ENCODE results near the gene EZR.
"Not testable (repeated sequence)": the region's sequence is repeated elsewhere in the genome, so short reads cannot be mapped to it uniquely, and the experiment has no call there.

Gene EZR

GRCh38 chr6:158797331-158798310 lies 21.5 kb downstream of the EZR start:
- DNase-seq (ENCODE audit: low spot score): peak; percentile 56

DNA sequence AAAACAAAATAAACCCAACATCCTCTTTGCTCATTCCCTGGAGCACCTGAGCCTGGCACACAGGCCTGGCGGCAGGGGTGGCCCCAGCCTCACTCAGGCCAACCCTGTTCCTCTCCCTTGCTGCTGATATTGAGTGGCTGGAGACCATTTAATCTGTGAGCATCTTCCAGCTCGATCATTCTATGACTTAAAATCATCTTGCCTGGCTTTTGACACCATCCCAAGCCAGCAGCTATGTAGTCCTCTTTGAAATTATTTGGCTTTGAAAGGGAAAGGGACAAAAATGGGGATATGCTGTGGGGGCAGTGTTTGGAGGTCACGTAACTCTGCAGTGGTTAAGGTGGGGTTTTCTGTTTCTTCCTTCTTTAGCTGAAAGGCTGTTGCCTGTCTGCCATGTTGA lies 22.8 kb downstream of the EZR start:
- no peak for DNase-seq (ENCODE audit: low spot score)

DNA sequence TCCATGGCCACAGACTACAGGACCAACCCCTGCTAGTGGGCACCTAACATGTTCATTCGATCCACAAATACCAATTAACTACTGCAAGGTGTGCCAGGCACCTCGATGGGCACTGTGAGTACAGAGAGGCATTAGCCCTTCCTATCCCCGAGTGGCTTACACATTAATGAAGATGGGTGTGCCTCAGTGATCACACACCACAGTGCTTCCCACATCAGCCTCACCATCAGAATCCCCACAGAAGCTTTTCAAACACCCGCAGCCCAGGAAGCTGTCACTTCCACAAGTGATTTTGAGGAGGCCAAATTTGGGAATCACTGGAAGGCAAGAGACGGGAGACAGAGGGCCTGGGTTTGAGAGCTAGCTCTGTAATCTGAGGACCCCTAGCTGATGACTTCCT lies 23.7 kb downstream of the EZR start:
- DNase-seq (ENCODE audit: low spot score): no peak

GRCh38 chr6:158793432-158793831 lies 25.7 kb downstream of the EZR start:
- peak; percentile 59 for DNase-seq (ENCODE audit: low spot score)

- DNase-seq (ENCODE audit: low spot score): not testable (repeated sequence)
Measured at GRCh38 chr6:158792505-158792904, 26.7 kb downstream of the EZR start.

DNA sequence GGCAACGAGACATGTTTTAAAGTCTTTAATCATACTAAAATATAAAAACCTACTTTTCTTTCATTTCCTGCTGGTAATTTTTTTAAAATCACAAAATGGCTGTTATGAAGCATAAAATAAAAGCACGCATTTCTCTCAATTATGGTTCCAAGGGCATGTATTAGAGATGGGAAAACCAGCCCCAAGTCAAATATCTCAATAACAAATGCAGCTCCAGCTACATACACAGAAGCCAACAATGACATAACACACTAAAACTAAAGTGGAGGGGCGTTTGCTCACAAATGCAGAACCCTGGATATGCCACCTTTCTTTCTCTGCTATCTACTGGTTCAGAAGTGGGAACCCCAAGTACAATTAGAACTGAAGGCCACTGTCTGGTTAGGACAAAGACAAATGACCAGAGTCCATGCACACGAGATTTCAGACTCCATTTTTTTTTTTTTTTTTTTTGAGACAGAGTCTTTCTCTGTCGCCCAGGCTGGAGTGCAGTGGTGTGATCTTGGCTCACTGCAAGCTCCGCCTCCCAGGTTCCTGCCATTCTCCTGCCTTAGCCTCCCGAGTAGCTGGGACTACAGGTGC lies 27.8 kb downstream of the EZR start:
- no peak for DNase-seq (ENCODE audit: low spot score)

DNA sequence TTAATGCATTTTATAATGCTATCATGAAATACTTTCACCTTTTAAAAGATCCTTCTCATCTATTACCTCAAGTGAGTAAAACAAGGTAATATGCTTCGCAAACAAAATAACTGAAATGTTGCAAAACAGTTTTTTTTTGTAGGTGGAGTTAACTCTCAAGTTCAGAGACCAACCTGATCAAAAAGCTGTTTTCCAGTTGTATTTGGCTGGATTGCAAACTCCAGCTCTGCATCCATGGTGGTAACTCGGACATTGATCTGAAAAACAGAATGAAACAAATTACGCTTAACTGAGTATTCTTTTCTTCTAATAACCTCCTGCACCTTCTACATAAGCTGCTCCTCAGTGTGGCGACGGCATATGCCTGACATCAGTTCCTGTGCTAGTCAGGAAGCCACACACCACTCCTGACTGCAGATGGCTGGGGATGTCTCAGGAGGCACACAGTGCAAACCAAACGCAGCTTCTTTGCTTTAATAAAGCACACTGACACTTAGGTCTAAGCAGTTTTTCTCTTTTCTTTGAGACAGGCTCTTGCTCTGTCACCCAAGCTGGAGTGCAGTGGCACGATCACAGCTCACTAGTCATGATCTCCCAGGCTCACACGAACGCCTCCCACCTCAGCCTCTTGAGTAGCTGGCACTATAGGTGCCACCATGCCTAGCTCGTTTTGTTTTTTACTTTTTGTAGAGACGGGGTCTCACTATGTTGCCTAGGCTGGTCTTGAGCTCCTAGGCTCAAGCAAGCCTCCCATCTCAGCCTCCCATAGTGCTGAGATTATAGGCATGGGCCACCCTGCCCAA lies 29.9 kb downstream of the EZR start:
- no peak for DNase-seq (ENCODE audit: low spot score)

- DNase-seq (ENCODE audit: low spot score): no peak
Measured at GRCh38 chr6:158787395-158787794, 31.8 kb downstream of the EZR start.

DNA sequence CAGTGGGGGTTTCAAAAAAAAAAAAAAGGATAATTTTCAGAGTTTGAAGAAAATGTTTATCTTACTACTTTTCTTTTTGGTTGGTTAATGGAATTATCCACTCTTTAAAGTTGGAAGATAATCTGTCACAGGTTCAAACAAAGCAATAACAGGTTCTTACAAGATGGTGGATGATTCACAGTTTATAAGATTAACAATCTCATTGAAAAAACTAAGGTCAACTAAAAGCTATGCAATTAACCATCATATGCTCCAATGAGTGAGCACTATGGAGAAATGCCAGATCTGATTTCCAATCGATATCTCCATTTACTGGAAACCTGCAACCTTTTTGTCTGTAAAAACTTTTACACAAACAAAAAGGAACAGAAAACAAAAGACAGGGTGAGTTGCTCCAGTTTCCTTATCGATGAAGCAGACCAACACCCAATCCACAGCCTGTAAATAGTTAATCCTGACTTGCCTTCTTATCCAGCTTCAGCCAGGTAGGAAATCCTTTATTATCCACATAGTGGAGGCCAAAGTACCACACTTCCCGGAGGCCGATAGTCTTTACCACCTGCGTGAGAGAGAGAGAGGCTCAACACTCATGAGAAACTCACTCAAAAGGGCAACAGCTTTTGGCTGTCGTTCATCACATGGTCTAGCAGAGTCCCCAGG lies 32.4 kb downstream of the EZR start:
- no peak for DNase-seq (ENCODE audit: low spot score)

GRCh38 chr6:158785036-158785435 lies 34.1 kb downstream of the EZR start:
- no peak for DNase-seq (ENCODE audit: low spot score)

DNA sequence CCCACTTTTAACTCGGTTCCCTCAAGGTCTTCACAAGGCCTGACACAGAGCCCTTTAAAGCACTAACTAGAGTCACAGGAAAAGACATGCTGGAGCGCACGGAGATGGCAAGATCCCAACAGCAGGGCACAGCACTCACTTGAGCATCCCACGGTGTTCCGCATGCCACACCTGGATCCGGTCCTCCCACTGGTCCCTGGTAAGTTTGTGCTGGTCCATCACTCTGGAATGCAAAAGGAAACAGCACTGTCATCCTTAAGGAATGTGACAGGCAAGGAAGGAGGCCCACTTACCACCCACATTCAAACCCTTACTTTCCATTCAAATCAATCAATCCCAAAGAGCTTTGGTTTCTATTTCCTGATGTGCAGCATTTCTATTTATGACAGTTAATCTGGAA lies 34.7 kb downstream of the EZR start:
- DNase-seq (ENCODE audit: low spot score): peak; percentile 45

- no peak for DNase-seq (ENCODE audit: low spot score)
Measured at GRCh38 chr6:158783851-158784250, 35.3 kb downstream of the EZR start.

DNA sequence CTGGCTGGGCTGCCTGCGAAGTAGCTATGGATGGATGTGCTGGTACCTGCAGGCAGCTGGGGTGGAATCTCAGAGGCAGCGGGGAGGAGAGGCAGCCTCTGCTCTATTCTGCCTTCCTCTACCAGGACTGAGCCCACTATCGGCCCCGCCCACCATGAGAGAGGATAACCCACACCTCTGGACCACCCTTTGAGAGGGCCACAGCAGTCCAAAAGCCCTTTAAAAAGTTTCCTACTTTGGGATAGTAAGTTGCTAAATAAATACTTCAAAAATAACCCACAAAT lies 36.1 kb downstream of the EZR start:
- DNase-seq (ENCODE audit: low spot score): no peak

DNA sequence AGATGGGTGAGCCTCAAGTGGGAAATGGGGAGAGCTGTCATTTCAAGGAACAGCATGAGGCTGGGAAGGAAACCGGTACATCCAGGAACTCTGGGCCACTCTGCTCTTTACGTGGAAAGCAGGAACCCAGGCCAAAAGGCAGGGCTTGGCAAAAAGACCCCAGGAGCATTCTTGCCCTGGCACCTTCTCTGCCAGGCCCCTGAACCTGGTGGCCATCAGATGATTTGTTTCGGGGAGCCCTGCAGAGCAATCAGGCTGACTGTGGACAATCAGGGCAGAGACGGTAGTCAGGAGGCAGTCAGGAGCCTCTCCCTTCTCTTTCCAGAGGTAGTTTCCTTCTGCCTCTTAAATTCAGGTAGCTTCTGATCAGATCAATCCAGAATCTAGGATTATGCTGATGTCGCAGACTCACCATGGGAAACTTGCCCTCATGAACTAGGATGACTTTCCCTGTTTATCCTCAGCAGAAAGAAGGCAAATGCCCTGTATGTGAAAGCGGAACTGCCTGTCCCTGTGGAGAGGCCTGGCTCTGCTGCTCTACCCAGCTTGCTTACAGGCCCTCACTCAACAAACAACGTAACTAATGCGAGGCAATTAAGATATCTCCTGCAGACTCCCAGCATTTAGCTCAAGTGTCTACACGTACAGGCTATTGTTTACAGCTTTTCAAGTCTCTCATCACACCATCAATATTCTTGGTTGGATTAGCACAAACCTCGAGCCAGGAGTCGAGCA lies 36.6 kb downstream of the EZR start:
- DNase-seq (ENCODE audit: low spot score): no peak

DNA sequence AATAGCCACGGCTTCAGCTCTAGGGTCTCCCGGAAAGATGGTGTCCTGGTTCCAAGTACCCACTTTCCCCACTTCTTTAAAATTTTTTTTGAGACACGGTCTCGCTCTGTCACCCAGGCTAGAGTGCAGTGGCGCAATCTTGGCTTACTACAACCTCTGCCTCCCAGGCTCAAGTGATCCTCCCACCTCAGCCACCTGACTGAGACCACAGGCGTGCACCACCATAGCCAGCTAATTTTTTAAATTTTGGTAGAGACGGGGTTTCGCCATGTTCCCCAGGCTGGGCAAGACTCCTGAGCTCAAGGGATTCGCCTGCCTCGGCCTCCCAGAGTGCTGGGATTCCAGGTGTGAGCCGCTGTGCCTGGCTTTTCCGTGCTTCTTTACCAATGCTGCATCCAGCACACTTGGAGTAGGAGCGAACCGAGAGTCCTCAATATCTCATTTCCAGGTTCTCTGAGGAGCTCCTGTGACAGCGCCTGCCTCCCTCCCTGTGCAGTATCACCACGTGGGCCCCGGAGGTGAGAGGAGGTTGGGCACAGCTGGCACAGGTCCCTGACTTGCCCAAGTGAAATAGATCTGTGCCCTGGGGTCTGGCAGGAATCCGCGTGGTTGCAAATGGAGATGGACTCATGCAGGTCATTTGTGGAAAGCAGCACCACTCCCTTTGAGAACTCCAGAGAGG lies 37.3 kb downstream of the EZR start:
- no peak for DNase-seq (ENCODE audit: low spot score)

- no peak for DNase-seq (ENCODE audit: low spot score)
Measured at GRCh38 chr6:158780988-158781691, 38.0 kb downstream of the EZR start.

DNA sequence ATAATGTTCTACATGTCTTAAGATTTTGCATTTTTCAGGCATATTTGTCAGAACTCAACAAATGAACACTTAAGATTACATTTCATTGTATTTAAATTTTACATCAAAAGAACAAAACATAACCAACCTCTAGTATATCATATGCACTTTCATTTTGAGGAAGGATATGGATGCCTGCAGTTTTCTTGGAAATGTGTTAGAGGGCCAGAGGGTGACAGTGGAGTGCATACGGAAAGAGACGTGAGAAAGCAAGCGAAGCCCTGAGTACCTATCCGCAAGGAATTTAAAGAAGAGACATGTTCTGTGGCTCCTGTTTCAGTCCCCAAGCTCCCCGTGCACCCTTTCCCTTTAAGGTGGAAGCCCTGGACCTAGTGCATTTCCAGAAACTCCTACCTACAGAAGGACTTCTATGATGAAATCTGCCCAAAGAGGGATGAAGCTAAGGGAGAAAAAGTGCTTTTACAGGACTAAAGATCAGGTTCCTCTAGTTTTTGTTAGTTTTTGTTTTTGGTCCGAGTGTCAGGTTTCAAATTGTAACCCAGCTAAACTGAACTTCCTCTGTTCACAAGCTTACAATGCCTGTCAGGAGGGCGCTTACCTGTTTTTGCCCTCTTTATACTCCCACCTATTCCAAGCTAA lies 38.8 kb downstream of the EZR start:
- DNase-seq (ENCODE audit: low spot score): no peak

GRCh38 chr6:158778005-158778527 lies 41.1 kb downstream of the EZR start:
- no peak for DNase-seq (ENCODE audit: low spot score)

DNA sequence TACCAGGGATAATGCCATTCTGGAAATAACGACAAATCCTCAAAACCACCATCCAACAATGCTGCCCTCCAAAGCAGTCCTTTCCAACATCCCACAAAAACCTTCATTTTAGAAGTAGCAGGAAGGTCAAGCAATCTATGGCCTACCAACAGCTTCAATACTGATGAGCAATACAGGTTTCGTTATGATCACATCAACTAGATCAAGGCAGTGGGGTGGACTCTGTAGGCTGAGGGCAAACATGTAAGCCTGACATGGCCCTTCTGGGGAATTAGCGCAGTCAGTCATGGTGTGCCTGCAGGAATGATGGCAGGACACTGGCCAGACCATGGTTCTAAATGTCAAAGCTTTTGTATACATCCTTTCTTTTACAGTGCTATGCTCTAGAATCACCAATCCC lies 41.7 kb downstream of the EZR start:
- no peak for DNase-seq (ENCODE audit: low spot score)

DNA sequence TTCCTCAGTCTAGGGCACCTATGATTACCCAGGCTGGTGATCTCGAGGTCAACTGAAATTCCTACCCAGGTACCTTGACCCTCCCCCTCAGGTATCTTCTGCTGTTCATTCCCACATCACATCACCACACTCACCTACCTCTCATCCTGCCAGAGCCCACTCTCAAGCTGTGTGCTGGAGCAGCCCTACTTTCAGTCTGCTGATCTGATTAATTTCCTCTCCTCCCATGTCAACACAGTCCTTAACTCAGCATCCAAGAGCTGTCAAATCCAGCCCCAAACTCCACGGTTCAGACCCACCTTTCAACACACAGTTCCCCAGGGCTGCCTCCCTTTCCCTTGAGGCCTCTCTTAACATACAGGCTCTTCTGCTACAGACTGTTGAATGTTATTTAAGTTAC lies 42.4 kb downstream of the EZR start:
- DNase-seq (ENCODE audit: low spot score): no peak

Data from AG08396 (cell line).